NCI-H748 (cell line): ENCODE data around the gene KRT6A.

ENCODE experiments used
- DNase-seq: peaks from one replicate; lab custom pipeline; 2025; ENCODE audit not compliant: unreplicated experiment; lab: John Stamatoyannopoulos, UW

The KRT6A gene

DNA sequence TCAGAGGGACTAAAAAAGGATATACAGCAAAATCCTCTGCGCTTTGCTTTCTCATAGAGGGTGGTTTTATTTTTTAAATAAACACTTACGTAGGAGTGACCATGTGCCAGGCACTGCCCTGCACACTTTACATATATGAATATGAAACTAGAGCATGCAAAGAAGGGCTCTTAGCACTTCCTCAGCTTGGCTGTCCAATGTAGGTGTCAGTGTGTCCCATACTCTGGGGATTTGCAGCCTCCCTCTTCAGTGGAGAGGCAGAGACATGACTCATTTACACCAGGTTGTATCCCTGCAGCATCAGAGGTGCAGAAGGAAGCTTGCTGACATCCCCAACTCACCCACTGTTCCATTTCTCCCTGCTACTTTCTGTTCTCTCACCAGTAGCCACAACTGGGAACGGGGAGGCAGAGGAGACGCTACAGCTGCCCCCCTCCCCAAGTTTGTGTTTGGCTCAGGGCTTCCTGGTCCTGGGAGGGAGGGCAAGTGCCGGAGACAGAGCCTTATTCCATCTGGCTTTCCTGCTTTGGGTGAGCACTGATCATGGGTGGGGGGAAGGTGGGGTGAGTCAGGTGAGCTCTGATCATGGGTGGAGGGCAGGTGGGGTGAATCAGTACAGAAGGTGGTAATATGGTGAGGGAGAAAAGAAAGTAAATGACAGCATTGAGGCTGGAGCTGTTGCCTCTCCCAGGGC, 32.0 kb upstream of the KRT6A start:
- DNase-seq, result no peak

DNA sequence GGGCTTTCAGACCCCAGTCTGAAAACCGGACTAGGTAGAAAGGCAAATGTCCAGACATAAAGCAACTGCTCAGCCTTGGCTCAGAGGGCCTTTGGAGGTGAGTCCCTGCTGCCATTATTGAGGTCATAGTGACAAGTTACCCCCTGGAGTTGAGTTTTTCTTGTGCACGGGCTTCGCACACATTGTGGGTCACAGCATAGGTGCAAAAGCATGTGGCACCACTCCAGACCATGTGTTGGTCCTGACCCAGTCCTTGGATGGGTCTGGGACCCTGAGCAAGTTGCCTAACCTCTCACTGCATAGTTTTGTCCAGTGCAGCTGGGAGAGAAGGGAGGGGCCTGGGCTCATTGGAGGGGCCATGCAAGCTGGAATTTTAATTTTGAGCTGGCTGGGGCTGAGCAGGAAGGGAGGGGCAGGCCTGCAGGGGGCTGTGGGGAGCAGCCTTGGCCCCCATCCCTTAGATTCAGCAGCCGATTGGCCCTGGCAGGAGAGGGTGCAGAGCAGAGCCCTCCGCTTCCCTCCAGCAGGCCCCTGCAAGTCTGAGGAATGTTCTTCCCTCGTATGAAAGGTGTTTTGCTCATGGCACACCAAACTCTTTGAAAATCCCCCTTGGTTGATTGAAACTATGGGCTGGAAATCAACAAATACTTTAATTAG, 31.3 kb upstream of the KRT6A start:
- DNase-seq, result no peak

DNA sequence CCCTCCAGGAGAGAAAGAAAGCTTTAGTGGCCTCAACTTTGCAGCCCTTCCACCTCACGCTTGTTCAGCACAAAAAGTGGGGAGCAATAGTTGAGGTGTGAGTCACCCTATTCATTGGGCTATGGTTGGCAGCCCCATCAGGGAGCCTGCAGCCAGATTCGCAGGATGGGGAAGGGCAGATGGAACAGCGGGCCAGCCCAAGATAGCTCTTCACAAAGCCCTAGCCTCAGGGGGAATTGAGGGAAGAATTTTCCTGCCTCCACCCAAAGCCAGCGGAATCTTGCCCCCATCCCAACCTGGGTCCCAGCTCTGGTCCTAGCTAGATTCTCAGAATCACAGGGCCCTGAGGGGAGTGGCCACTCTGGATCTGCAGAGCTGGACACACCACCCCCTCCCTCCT, 30.8 kb upstream of the KRT6A start:
- no peak for DNase-seq

DNA sequence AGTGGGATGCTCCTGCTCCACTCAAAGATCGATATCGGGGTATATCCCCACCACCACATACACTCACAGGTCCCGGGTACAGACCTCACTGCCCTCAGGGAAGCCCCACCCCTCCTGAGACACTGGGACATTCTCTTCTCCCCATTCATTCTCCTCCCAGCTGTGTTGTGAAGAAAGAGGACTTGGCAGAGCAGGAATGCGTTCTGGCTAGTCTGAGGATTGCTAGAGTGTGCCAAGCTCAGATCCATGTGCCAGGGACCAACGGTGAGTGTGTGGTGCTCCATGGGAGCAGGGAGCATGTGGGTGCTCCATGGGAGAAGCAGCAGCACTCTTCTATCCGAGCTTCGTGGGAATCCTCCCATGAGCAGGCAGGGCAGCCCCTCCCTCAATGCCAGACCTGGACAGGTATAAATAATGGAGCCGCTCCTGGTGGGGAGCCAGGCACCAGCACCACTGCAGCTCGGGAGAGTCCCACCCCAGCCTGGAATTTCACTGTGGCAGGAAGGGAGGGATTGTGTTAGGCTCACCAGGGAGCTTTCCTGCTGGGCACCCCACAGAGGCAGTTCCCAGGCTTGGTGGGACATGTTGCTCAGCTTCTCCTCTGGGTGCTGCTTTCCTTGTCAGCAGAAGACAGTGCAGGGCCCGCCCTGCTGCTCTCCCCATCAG, 29.4 kb upstream of the KRT6A start:
- no peak for DNase-seq

DNA sequence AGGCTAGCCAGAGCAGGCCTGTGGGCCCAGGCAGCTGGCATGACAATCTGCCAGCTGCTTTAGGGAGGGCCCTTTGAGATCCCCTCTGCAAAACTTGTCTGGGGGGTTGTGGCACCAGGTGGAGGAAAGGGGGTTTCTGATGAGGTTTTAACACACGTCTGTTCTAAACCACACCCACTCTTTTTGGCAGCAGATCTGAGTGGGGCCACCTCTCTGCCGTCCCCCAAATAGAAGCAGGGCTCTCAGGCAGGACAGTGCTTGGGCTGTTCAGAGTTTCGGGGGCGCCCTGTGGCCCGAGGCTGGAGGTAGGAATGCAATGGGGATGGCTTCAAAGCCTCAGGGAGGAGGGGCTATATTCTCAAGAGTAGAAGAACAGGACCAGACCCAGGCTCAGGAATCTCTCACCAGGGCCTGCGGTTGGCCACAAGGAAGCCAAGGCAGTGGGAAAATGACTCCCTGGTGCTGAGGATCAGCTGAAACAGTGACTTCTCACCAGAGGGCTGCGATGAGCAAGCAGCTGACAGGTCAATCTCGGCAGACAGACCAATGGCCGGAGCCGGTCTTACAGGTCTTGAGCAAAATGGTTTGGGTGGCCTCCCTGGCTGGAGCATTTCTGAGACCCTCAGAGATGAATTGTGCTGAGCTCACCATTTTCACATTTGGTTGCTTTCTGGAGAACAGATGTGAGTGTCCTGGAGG, 28.7 kb upstream of the KRT6A start:
- DNase-seq, result no peak

DNA sequence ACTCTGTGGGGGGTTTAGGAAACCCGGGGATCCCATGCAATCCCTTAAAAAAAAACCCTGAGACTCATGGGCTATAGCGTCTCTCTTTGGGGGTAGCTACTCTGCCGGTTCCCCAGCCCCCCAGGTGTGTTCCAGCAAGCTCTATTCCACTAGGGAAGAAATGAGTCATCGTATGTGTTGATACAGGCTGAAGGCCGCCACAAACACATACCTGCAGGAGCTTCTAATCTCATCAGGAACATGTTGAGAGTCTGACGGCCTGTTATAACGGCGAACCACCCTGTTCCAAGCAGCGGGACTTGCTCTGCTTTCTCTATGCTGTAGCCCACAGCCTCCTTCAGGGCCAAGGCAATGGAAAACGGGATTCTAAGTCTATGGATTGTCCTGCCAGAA, 28.1 kb upstream of the KRT6A start:
- no peak for DNase-seq

DNA sequence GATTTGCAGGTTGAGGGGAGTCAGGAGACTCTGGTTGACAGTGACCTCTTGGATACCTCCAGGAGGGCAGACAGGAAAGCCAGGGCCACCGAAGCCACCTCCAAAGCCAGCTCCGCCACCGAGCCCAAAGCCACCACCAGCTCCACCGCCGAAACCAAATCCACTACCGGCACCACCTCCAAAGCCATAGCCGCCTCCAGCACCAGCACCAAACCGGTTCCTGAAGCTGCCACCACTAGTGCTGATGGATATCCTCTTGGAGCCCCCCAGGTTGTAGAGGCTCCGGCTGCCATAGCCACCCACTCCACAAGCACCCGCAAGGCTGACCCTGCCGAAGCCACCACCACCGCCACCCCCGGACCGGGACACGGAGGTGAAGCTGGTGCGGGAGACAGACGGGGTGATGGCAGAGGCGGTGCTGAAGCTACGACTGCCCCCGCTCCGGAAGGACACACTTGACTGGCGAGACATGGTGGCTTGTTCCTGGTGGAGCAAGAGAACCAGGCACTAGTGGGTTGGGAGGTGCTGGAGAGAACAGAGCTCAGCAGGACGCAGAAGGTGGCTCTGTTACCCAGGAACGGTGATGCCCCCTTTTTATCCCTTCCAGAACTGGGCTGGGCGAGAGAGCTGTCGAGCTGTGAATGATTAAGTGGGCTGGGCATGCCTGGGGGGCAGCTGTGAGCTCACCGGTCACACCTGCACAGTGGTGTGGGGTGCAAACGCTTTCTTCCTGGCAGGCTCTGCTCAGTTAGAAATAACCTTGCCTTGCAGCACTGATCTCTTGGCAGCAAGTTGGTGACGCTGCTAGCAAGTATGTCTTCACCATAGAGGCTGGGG, 27.0 kb upstream of the KRT6A start, which contains the start of gene KRT5:
Gene KRT5, minus strand, starts transcription at position 569 of the 837 bp plus-strand sequence. Its CDS starts 98 bp downstream, at position 471.
- DNase-seq, result no peak

DNA sequence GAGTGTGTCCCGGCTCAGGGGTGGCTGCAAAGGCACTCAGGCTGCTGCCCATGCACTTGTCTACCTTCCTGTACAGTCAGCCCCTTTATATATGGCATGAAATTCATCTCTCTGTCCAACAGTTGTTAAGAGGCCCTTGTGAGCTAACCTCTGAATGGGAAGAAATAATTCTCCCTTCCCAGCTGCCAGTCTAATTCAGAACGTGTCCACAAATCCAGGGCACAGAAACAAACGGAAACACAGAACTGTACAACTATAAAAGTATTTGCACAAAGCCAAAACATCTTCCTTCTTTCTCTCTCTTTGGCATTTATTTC, 26.3 kb upstream of the KRT6A start:
- DNase-seq, result no peak

DNA sequence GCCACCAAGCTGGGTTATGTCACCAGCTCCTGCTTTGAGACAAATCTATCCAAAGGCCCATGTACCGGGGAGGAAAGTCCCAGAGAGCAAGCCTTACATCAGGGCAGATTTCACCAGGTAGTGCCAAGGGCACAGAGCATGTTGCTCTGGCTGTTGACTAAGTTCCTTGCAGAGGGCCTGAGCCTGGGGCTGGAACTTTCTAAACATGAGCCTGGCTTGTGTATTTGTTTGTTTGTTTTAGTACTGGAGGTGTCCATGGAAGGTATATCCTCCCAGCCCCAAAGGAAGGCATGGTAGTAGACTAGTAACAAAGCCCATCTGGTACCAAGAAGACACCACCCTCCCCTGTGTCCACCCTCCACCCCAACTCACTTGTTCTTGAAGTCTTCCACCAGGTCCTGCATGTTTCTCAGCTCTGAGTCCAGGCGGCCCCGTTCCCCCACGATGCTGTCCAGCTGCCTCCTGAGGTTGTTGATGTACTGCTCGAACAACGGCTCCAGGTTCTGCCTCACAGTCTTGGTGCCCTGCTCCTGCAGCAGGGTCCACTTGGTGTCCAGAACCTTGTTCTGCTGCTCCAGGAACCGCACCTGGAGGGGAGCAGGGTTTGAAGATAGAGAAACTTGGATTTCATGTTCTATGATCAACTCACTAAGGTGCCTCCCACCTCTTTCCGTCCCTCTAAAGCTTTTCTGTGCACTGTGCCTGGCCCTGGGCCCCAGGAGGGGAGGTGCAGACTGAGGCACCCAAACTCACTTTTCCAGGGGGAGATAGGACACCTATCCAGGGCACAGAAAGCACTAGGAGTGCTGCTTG, 25.7 kb upstream of the KRT6A start:
- no peak for DNase-seq

DNA sequence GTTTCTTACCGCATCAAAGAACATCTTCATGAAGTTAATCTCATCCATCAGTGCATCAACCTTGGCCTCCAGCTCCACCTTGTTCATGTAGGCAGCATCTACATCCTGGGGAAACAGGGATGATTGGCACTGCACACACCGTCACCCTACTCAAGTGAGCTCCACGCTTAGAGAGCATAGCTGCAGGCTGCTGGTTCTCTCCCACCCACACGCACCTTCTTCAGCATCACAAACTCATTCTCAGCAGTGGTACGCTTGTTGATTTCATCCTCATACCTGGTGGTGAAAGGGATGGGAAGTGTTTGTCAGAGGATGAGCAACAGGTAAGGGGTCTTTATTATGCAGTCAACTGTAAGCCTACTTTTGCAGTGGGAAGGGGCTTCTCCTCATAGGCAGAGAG, 24.8 kb upstream of the KRT6A start:
- DNase-seq, result no peak

DNA sequence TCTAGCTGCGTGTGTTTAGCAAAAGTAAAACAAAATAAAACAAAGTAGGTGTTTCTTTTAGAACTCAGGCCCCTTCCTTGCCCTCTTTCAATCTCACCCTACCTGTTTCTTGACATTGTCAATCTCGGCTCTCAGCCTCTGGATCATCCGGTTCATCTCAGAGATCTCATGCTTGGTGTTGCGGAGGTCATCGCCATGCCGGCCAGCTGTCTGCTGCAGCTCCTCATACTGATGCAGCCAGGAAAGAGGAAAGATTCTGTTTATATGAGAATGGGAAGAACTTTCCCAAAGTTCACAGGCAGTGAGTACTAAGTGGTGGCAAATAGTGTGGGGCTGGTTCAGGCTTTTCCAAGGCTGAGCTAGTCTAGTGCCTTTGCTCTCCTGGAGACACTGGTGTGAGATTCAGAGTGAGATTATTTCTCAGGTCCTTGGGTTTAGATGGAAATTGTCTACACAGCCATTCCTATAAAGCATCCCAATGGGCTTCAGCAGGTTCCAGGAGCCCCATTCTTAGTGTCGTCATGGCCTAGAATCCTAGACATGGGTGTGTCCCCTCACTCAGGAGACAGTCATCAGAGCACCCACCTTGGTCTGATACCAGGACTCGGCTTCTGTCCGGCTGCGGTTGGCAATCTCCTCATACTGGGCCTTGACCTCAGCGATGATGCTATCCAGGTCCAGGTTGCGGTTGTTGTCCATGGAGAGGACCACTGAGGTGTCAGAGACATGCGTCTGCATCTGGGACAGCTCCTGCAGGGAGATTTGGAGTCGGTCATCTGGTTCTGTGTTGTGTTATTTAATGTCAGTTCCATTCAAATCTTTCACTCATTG, 24.2 kb upstream of the KRT6A start:
- DNase-seq, result no peak

DNA sequence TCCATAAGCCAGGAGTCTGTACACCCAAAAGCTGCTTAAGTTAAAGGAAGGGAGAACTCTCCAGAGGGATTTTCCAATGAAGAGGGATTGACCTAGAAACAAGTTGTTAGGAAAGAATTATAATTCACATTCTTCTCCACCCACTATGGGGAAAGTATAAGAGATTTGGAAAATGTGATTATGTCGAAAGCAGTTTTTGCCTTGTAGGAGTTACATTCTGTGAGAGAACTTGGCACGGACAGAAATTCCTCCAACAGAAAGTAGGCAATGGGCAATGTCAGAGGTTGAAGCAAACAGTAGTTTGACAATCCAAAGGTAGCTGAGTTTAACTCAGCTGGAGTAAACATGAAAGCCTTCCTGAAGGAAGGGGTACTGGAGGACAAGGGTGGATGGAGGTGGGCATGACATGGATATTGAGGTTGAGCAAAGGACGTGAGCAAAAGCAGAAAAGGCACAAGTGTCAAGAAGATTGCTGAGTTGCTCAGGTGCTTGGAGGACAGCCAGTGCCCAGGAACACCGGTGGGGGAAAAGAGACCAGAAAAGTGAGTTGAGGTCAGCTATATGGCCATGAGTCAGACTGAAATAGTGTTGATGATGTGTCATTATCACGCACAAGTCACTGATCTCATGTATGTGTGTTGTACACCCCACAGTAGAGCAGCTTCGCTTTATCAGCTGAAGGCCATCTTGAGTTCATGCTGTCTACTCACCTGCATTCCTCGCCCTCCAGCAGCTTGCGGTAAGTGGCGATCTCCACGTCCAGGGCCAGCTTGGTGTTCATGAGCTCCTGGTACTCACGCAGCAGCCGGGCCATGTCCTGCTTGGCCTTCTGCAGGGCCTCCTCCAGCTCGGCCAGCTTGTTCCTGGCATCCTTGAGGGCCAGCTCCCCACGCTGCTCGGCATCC, 23.1 kb upstream of the KRT6A start:
- DNase-seq, result no peak

DNA sequence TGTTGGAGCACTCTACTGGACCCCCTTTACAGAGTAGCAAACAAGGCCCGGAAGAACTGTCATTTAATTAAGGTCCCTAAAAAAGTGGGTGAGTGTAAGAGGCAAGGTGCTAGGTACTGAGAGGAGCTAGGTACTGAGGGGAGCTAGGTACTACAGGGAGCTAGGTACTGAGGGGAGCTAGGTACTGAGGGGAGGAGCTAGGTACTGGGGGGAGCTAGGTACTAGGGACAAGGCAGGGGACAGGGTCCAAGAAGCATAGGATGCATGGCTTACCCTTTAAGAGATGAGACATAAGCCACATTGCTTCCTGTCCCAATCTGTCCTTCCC, 22.2 kb upstream of the KRT6A start:
- DNase-seq, result no peak

DNA sequence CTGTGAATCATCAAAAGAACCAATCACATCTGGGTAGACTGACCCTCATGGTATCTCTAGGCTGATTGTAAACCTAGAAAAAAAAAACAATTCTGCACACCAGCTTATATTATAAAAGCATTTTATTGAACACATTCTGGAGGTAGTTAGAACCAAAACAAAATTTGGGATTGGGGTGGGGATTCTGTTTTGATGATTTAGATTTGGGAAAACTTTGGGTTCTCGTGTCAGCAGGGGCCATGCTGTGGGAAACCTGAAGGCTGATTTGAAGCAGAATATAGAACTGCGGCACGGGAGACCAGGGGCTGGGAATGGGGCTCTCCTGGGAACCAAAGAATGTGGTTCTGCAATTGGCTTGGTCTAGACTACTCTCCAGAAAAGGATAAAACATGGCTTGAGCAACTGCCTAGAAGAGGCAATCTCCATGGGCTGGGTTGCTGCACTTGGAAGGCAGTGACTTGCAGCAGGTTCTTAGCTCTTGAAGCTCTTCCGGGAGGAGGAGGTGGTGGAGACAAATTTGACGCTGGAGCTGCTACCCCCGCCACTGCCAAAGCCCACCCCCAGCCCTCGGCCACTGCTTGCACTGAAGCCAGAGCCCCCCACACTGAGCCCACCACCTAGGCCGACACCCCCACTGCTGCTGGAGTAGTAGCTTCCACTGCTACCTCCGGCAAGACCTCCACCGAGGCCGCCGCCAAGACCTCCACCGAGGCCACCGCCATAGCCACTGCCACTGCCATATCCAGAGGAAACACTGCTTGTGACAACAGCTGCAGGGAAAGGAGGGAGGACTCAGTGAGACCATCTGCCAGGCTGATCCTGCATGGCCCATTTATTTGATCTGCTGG, 21.6 kb upstream of the KRT6A start:
- DNase-seq, result no peak

DNA sequence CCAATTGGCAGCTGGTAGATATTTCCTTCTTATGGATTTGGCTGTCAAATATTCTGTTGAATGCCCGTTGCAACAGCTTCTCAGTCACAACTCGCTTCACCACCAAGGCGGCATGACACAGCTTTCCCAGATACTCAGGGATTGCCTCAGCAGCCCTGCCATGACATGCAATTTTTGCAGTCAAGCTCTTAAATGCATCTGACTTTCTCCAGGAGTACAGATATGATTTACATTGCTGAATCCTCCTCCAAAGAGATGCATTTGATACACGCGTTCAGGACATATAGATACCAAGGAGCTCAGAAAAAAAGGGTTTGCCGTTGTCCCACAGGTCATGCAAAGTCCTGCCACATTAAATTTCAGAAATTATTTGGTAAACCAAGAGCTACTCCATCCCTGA, 20.7 kb upstream of the KRT6A start:
- DNase-seq, result no peak

DNA sequence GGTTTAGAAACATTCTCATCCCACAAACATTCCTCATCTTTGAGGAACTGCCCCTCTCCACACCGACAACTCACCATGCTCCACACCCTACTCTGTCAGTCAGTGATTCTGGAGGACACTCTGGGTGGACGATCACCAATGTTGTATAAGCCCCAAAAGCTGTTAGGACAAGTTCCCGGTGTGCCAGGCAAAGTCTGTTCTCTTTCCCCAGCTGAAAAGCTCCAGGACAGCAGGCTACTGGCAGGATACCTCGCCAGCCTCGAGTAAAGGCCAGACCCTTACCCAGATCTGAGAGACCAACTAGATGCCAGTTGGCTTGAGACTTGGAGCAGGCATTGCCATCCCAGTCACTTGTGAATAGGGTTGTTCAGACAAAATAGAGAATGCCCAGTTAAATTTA, 15.2 kb upstream of the KRT6A start:
- DNase-seq, result no peak

DNA sequence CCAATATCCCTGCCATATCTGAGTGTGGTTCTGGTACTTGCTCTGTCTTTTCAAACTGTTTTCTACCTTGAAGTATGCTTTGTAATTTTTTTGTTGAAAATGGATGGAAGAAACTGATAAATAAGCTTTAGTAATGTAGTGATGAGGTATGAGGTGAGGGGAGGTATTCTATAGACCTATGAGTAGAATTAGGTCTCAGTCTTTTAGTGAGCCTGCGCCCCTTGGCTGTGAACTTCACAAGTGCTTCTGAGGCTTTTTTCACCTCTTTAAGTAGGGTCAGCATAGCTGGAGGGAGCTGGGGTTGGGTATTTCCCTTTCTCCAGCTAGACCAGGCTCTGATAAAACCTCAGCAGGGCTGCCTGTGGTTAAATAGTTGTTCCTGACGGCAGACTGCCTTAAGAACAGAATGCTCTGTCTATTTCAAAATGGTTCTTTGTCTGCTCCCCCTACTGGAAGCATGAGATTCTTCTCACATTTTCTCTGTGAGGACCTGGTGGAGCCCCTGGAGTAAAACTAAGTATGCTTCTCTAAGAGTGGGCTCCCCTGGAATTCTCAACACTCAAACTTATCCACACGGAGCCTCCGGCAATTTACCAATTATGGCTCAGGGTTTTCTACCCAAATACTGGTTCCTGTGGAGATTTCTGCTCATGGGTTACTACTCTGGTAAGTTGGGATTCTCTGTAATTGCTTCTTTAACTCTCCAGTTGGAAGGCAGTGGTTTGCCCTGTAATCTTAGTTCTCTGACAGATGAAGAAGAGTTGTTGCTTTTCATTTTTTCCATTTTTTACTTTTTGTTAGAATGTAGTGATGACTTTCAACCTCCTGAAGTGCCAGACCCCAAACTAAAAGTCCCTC, 14.0 kb upstream of the KRT6A start:
- peak; percentile 47 for DNase-seq
